SH-SY5Y (cell line): ENCODE results near the gene DDX49.

Source experiments
- GATA2 ChIP-seq: IDR thresholded peaks from 2 replicates; pipeline ENCODE4 v1.6.1; 2011; ENCODE audit warnings: mild to moderate bottlenecking, low read depth, low read length
- GATA3 ChIP-seq: IDR thresholded peaks from 2 replicates; pipeline ENCODE4 v1.6.1; 2011; ENCODE audit warnings: low read depth, mild to moderate bottlenecking, low read length, moderate library complexity

GRCh38 chr19:18955042-18955441 lies 35.5 kb downstream of the DDX49 start:
- TF ChIP-seq GATA2 (no peak), GATA3 (no peak)
